Breast epithelium (tissue), 3 donors: ENCODE results near the gene TRMT11.

Source experiments
- CTCF ChIP-seq, 3 donors: fragments of 450-650 bp; IDR thresholded peaks; one replicate each; pipeline ENCODE4 v1.5.1; 2016 to 2017; ENCODE audit warnings: antibody characterized with exemption in 3 of 3, mild to moderate bottlenecking in 3 of 3, moderate library complexity in 3 of 3
- POLR2A ChIP-seq: fragments of 450-650 bp; IDR thresholded peaks from one replicate; pipeline ENCODE4 v1.6.1; 2016; ENCODE audit warnings: antibody characterized with exemption, mild to moderate bottlenecking, moderate library complexity

GRCh38 chr6:125957391-125957693 lies 29.0 kb upstream of the TRMT11 start:
- TF ChIP-seq CTCF (IDR thresholded peaks at IDR 0.05) (no peak), POLR2A (no peak)
